Smooth muscle cell (in vitro differentiated cells): ENCODE data around the gene EXOC6B. TPM values are rescaled to one million over a fixed set of nuclear protein-coding genes. Genes with fewer than 3 reads are reported as not detected.

Source experiments
- DNase-seq: peaks from one replicate; lab custom pipeline; 2025; ENCODE audit not compliant: unreplicated experiment; lab: John Stamatoyannopoulos, UW
- H2AFZ ChIP-seq: fragments of 200-600 bp; sonication (generic); 2 replicates; pipeline ENCODE4 v1.6.0; 2016; ENCODE audit warnings: antibody characterized with exemption, low read depth, mild to moderate bottlenecking
- H3F3A ChIP-seq: fragments of 200-600 bp; sonication (generic); 2 replicates; pipeline ENCODE4 v1.6.0; 2017; ENCODE audit warnings: antibody characterized with exemption, low read depth
- H3K27ac ChIP-seq: fragments of 200-600 bp; sonication (generic); 2 replicates; pipeline ENCODE4 v1.5.1; 2016; ENCODE audit warnings: low read depth, mild to moderate bottlenecking
- H3K27me3 ChIP-seq: fragments of 200-600 bp; sonication (generic); 2 replicates; pipeline ENCODE4 v1.6.1; 2016; ENCODE audit warnings: low read depth, mild to moderate bottlenecking
- H3K36me3 ChIP-seq: fragments of 200-600 bp; sonication (generic); 2 replicates; pipeline ENCODE4 v1.5.1; 2016; ENCODE audit warnings: low read depth
- H3K4me1 ChIP-seq: fragments of 200-600 bp; sonication (generic); 2 replicates; pipeline ENCODE4 v1.5.1; 2016; ENCODE audit warnings: low read depth
- H3K4me2 ChIP-seq: fragments of 200-600 bp; sonication (generic); 2 replicates; pipeline ENCODE4 v1.6.0; 2016; ENCODE audit warnings: mild to moderate bottlenecking
- H3K4me3 ChIP-seq: fragments of 200-600 bp; sonication (generic); 2 replicates; pipeline ENCODE4 v1.5.1; 2016; ENCODE audit warnings: mild to moderate bottlenecking
- H3K79me2 ChIP-seq: fragments of 200-600 bp; sonication (generic); 2 replicates; pipeline ENCODE4 v1.6.0; 2016; ENCODE audit warnings: low read depth, mild to moderate bottlenecking
- H3K9ac ChIP-seq: fragments of 200-600 bp; sonication (generic); 2 replicates; pipeline ENCODE4 v1.6.0; 2016; ENCODE audit warnings: low read depth
- H3K9me3 ChIP-seq: fragments of 200-600 bp; sonication (generic); replicated peaks from 2 replicates; pipeline ENCODE4 v1.5.1; 2016; ENCODE audit warnings: low read depth
- H4K20me1 ChIP-seq: fragments of 200-600 bp; sonication (generic); 2 replicates; pipeline ENCODE4 v1.6.0; 2016; ENCODE audit warnings: low read depth
- CTCF ChIP-seq: fragments of 200-600 bp; sonication (generic); IDR thresholded peaks from 2 replicates; pipeline ENCODE4 v1.5.1; 2017; ENCODE audit warnings: borderline replicate concordance, mild to moderate bottlenecking, antibody characterized with exemption; ENCODE audit not compliant: insufficient read depth, poor library complexity, severe bottlenecking
- WGBS: methylation state at CpG from one replicate; pipeline ENCODE4 v1.1.7; 2016; ENCODE audit warnings: low lambda C conversion rate; 5-methylcytosine and 5-hydroxymethylcytosine counted together
- polyA plus RNA-seq: library from polyadenylated mRNA; unstranded; fragments of >200 nt; fragmentation: Nextera tagmentation; extraction: Ambion mirVana; gene quantifications from 2 replicates; pipeline ENCODE4 v1.2.1, GENCODE V29; 2016
- total RNA-seq: library from RNA; depleted of rRNA; stranded (reverse); fragments of >200 nt; gene quantifications from 2 replicates; pipeline ENCODE4 v1.2.3, GENCODE V29; 2014

Gene EXOC6B
- total and polyA plus RNA-seq, 2 experiments from 2014 or later: 6.9 to 19.7 TPM

- Histone ChIP-seq H3K36me3 (no peaks in the 10 kb centered on the region), H2AFZ (no peak overlapping the region), H3K4me3 (no peak overlapping the region), H3F3A (no peaks in the 10 kb centered on the region), H3K4me1 (no peaks in the 10 kb centered on the region), H3K79me2 (no peaks in the 10 kb centered on the region), H4K20me1 (no peaks in the 10 kb centered on the region), H3K27me3 (no peaks in the 10 kb centered on the region), H3K9ac (no peak overlapping the region), H3K27ac (no peak overlapping the region), H3K4me2 (no peak overlapping the region), H3K9me3 (no peaks in the 10 kb centered on the region)
- DNase-seq: no peak
- 93% methylated on average over 9 of the region's 9 CpGs for WGBS
- no peak for TF ChIP-seq CTCF
Observed at GRCh38 chr2:72300147-72300684, 525.6 kb downstream of the EXOC6B start.

GRCh38 chr2:72293620-72294019 lies 532.2 kb downstream of the EXOC6B start:
- H3F3A ChIP-seq: no peaks in the 10 kb centered on the region
- H3K4me2 ChIP-seq: no peak overlapping the region
- H3K36me3 ChIP-seq: no peaks in the 10 kb centered on the region
- no peak for DNase-seq
- WGBS: 94% methylated on average over 1 of the region's 1 CpG
- H3K79me2 ChIP-seq: no peaks in the 10 kb centered on the region
- H3K27me3 ChIP-seq: no peaks in the 10 kb centered on the region
- no peak for TF ChIP-seq CTCF
- H3K9me3 ChIP-seq: no peaks in the 10 kb centered on the region
- H3K4me1 ChIP-seq: no peaks in the 10 kb centered on the region
- no peak overlapping the region for H3K4me3 ChIP-seq
- H3K27ac ChIP-seq: no peak overlapping the region
- no peak overlapping the region for H2AFZ ChIP-seq
- no peak overlapping the region for H3K9ac ChIP-seq
- no peaks in the 10 kb centered on the region for H4K20me1 ChIP-seq

- no peak overlapping the region for H3K27ac ChIP-seq
- no peak overlapping the region for H3K4me3 ChIP-seq
- no peak overlapping the region for H3K4me2 ChIP-seq
- H2AFZ ChIP-seq: no peak overlapping the region
- H3K36me3 ChIP-seq: no peaks in the 10 kb centered on the region
- 100% methylated on average over 1 of the region's 1 CpG for WGBS
- no peak for TF ChIP-seq CTCF
- H3K9ac ChIP-seq: no peak overlapping the region
- H3F3A ChIP-seq: no peaks in the 10 kb centered on the region
- no peaks in the 10 kb centered on the region for H3K4me1 ChIP-seq
- H3K27me3 ChIP-seq: no peaks in the 10 kb centered on the region
- H3K79me2 ChIP-seq: no peaks in the 10 kb centered on the region
- H3K9me3 ChIP-seq: no peaks in the 10 kb centered on the region
- H4K20me1 ChIP-seq: no peaks in the 10 kb centered on the region
- DNase-seq: no peak
Observed at GRCh38 chr2:72292433-72292832, 533.4 kb downstream of the EXOC6B start.

GRCh38 chr2:72291059-72291458 lies 534.8 kb downstream of the EXOC6B start:
- Histone ChIP-seq H4K20me1 (peaks cover under 1% of the 10 kb centered on the region), H3K9me3 (no peaks in the 10 kb centered on the region), H3K4me3 (no peak overlapping the region), H3K36me3 (no peaks in the 10 kb centered on the region), H3K9ac (no peak overlapping the region), H3K27ac (no peak overlapping the region), H3K27me3 (no peaks in the 10 kb centered on the region), H3K4me1 (no peaks in the 10 kb centered on the region), H3F3A (no peaks in the 10 kb centered on the region), H2AFZ (no peak overlapping the region), H3K79me2 (no peaks in the 10 kb centered on the region), H3K4me2 (no peak overlapping the region)
- 39% methylated on average over 4 of the region's 4 CpGs for WGBS
- no peak for DNase-seq
- no peak for TF ChIP-seq CTCF
